IMR-90 (cell line): ENCODE data around the gene THSD8.

Experiments
- BHLHE40 ChIP-seq: fragments of 150-350 bp; IDR thresholded peaks from 2 replicates; pipeline ENCODE4 v1.6.1; 2016; ENCODE audit warnings: mild to moderate bottlenecking, low read depth, low read length
- CEBPB ChIP-seq: IDR thresholded peaks from 2 replicates; pipeline ENCODE4 v1.6.1; 2012; ENCODE audit warnings: low read depth, low read length, improper control_type of control experiment
- CHD1 ChIP-seq: IDR thresholded peaks from 2 replicates; pipeline ENCODE4 v1.6.1; 2012; ENCODE audit warnings: low read depth, low read length, improper control_type of control experiment
- CTCF ChIP-seq: conservative IDR thresholded peaks from 2 replicates; pipeline ENCODE4 v1.5.1; 2012; ENCODE audit warnings: mild to moderate bottlenecking, low read depth, low read length, improper control_type of control experiment
- MAFK ChIP-seq: IDR thresholded peaks from 2 replicates; pipeline ENCODE4 v1.6.1; 2012; ENCODE audit warnings: low read depth, low read length, improper control_type of control experiment
- MXI1 ChIP-seq: IDR thresholded peaks from 2 replicates; pipeline ENCODE4 v1.6.1; 2012; ENCODE audit warnings: low read depth, mild to moderate bottlenecking, low read length, moderate library complexity, borderline replicate concordance
- POLR2A ChIP-seq: IDR thresholded peaks from 2 replicates; pipeline ENCODE4 v1.6.1; 2012; ENCODE audit warnings: mild to moderate bottlenecking, low read depth, low read length
- RCOR1 ChIP-seq: IDR thresholded peaks from 2 replicates; pipeline ENCODE4 v1.6.1; 2012; ENCODE audit warnings: mild to moderate bottlenecking, low read length, improper control_type of control experiment; ENCODE audit not compliant: insufficient replicate concordance

GRCh38 chr19:12754465-12755196 is 47.2 kb upstream of the THSD8 start:
- TF ChIP-seq MXI1, result no peak
- no peak for TF ChIP-seq CTCF
- TF ChIP-seq BHLHE40, result no peak
- no peak for TF ChIP-seq CEBPB
- TF ChIP-seq MAFK, result no peak
- no peak for TF ChIP-seq CHD1
- TF ChIP-seq RCOR1, result no peak
- TF ChIP-seq POLR2A, result no peak
